Right renal pelvis (tissue), 4 donors: ENCODE results near the gene CH25H. TPM values are rescaled to one million over a fixed set of nuclear protein-coding genes. Genes with fewer than 3 reads are reported as not detected.
"Not testable (repeated sequence)": the region's sequence is repeated elsewhere in the genome, so short reads cannot be mapped to it uniquely, and the experiment has no call there.

Experiments
- DNase-seq, 4 donors: peaks; one replicate each; pipeline ENCODE4 v3.0.0-alpha.2; 2013; ENCODE audit warnings: low read depth in 4 of 4, low spot score in 3 of 4, missing footprints in 1 of 4
- polyA plus RNA-seq, 4 donors: library from polyadenylated mRNA; unstranded; fragments of 120-200 nt; gene quantifications; one replicate each; pipeline ENCODE4 v1.2.1, GENCODE V29; 2013; ENCODE audit not compliant: insufficient read length in 4 of 4

Gene CH25H
- polyA plus RNA-seq, result under 1 TPM in 3 of 4 donors, not detected in 1; 0.15 to 0.18 (median 0.16) TPM

GRCh38 chr10:89207181-89207800 lies at the start of gene CH25H:
Gene CH25H, minus strand, starts transcription at chr10:89207317. Its CDS starts 25 bp downstream, at chr10:89207292.
- peak in 1 of 4 donors; percentile 57 for DNase-seq

- no peak for DNase-seq
Measured at GRCh38 chr10:89256340-89256739, 49.2 kb upstream of the CH25H start.

GRCh38 chr10:89255793-89256192 lies 48.7 kb upstream of the CH25H start:
- no peak for DNase-seq

- not testable (repeated sequence) for DNase-seq
Measured at GRCh38 chr10:89255091-89255579, 48.0 kb upstream of the CH25H start.

GRCh38 chr10:89252225-89252585 lies 45.1 kb upstream of the CH25H start:
- DNase-seq, result no peak

- DNase-seq, result peak; percentile 82 to 89 (median 85)
Measured at GRCh38 chr10:89251409-89252224, 44.5 kb upstream of the CH25H start, which contains the start of gene LIPA. Gene LIPA, minus strand, starts transcription at chr10:89251775. Its CDS starts 4,127 bp downstream, at chr10:89247648.

- peak in 1 of 4 donors; percentile 10 for DNase-seq
Measured at GRCh38 chr10:89250865-89251408, 43.8 kb upstream of the CH25H start.

GRCh38 chr10:89248990-89249389 lies 41.9 kb upstream of the CH25H start:
- no peak for DNase-seq

GRCh38 chr10:89247623-89248022 lies 40.5 kb upstream of the CH25H start:
- DNase-seq, result not testable (repeated sequence)

- no peak for DNase-seq
Measured at GRCh38 chr10:89245802-89246201, 38.7 kb upstream of the CH25H start.

GRCh38 chr10:89242840-89243568 lies 35.9 kb upstream of the CH25H start:
- DNase-seq, result no peak

GRCh38 chr10:89242345-89242684 lies 35.2 kb upstream of the CH25H start:
- DNase-seq, result no peak

- no peak for DNase-seq
Measured at GRCh38 chr10:89241486-89242344, 34.6 kb upstream of the CH25H start.

- no peak for DNase-seq
Measured at GRCh38 chr10:89241026-89241425, 33.9 kb upstream of the CH25H start.

GRCh38 chr10:89240519-89240918 lies 33.4 kb upstream of the CH25H start:
- no peak for DNase-seq

GRCh38 chr10:89238956-89239644 lies 32.0 kb upstream of the CH25H start:
- DNase-seq, result no peak

GRCh38 chr10:89237849-89238248 lies 30.7 kb upstream of the CH25H start:
- no peak for DNase-seq

- DNase-seq, result no peak
Measured at GRCh38 chr10:89236226-89236797, 29.2 kb upstream of the CH25H start.
